Measurements from ENCODE around the gene DRD2.

GRCh38 chr11:113447621-113448315, 27.4 kb downstream of the DRD2 start:
- TF ChIP-seq HOXC10 (CRISPR knock-in tag; IDR thresholded peaks at IDR 0.05) = no peak
- no peak for TF ChIP-seq YY1 (tag by site-specific recombination; IDR thresholded peaks at IDR 0.05)
- TF ChIP-seq ZNF768 (tag by site-specific recombination; IDR thresholded peaks at IDR 0.05) = no peak
- no peak for TF ChIP-seq GLI4 (tag by site-specific recombination; IDR thresholded peaks at IDR 0.05)
- no peak for TF ChIP-seq CTCF (tag by site-specific recombination; IDR thresholded peaks at IDR 0.05)
- 0 out of 2 replicates have a peak, but pooled peaks have one; percentile 18 for TF ChIP-seq ZNF660 (tag by site-specific recombination; IDR thresholded peaks at IDR 0.05)
- TF ChIP-seq ZBTB11 (tag by site-specific recombination; conservative IDR thresholded peaks at IDR 0.05; ENCODE audit: low read depth) = no peak
- no peak for TF ChIP-seq FEZF1 (tag by site-specific recombination; IDR thresholded peaks at IDR 0.05)
- no peak for TF ChIP-seq ZNF274 (IDR thresholded peaks at IDR 0.05; ENCODE audit: low read length)
- no peak for TF ChIP-seq ZNF274 (tag by site-specific recombination; IDR thresholded peaks at IDR 0.05; ENCODE audit: borderline replicate concordance)
- TF ChIP-seq ZNF19 (tag by site-specific recombination; IDR thresholded peaks at IDR 0.05; ENCODE audit: low read depth) = no peak

Data from HEK293 (cell line).